ENCODE results near the gene CPNE6.
A peak's percentile ranks its signal among the peaks of the same experiment; 100 is the strongest.

Gene CPNE6

GRCh38 chr14:24051789-24052655 is 19.3 kb upstream of the CPNE6 start, which contains the start of gene CARMIL3:
TSS of gene CARMIL3 (plus strand) at chr14:24052009. CDS start at chr14:24052154, 145 bp downstream.
- Mint-ChIP-seq H3K27me3 (peaks cover 8% of the 10 kb centered on the region), H3K9me3 (ENCODE audit: low read depth) (no peaks in the 10 kb centered on the region), H3K36me3 (no peaks in the 10 kb centered on the region), H3K4me1 (ENCODE audit: low read depth) (peaks cover 18% of the 10 kb centered on the region), H3K4me3 (peak within 1 kb of the TSS; percentile 94), H3K27ac (peak within 1 kb of the TSS; percentile 93)

DNA sequence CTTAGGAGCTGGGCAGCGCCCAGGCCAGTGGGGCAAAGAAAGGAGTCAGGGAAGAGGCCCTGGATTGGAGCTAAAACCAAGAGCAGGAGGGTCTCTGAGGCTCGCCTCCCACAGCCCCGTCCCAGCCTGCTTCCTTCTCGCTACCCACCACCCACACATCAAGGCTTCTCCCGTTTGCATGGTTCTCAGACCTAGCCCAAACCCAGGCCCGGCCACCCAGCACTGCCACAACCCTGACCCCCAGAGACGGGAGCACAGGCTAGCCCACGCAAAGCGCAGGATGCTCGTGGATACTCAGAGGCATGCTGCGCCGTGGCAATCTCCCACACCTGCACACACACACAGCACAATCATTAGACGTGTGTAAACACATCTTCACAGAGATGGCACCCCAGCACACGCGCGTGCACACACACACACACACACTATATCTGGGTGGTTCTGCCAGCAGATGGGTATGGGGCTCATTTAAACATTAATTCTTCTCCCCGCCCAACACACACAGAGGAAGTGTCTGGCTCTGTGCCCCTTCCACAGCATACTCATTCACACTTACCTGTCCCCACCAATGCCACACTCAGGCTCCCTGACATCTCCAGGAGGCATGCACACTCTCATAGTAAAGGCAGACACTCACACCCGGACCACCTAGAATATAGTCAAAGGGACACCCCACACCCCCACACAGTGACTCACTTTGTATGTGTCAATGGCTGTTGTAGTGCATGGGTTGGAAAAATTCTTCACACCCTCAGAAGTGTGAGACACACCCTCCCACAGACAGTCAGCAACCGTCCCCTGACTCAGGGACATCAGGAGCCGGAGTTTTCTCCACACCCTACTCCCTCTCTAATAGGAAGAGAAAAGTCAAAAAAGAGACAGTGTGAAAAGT is 18.5 kb upstream of the CPNE6 start:
- Mint-ChIP-seq H3K27ac (peak overlapping the region; percentile 93), H3K36me3 (no peaks in the 10 kb centered on the region), H3K9me3 (ENCODE audit: low read depth) (no peaks in the 10 kb centered on the region), H3K4me3 (peak overlapping the region; percentile 94), H3K27me3 (peaks cover 8% of the 10 kb centered on the region), H3K4me1 (ENCODE audit: low read depth) (peaks cover 18% of the 10 kb centered on the region)

GRCh38 chr14:24053548-24054323 is 17.6 kb upstream of the CPNE6 start:
- peaks cover 8% of the 10 kb centered on the region for H3K27me3 Mint-ChIP-seq
- H3K9me3 Mint-ChIP-seq (ENCODE audit: low read depth), result no peaks in the 10 kb centered on the region
- peak overlapping the region; percentile 93 for H3K27ac Mint-ChIP-seq
- no peaks in the 10 kb centered on the region for H3K36me3 Mint-ChIP-seq
- H3K4me3 Mint-ChIP-seq, result peak overlapping the region; percentile 94
- peaks cover 18% of the 10 kb centered on the region for H3K4me1 Mint-ChIP-seq (ENCODE audit: low read depth)

- Mint-ChIP-seq H3K9me3 (ENCODE audit: low read depth) (no peaks in the 10 kb centered on the region), H3K36me3 (no peaks in the 10 kb centered on the region), H3K27me3 (peaks cover 8% of the 10 kb centered on the region), H3K4me3 (no peak overlapping the region), H3K27ac (peak overlapping the region; percentile 46), H3K4me1 (ENCODE audit: low read depth) (peaks cover 18% of the 10 kb centered on the region)
Measured at GRCh38 chr14:24054324-24054641, 17.1 kb upstream of the CPNE6 start.

- Mint-ChIP-seq H3K36me3 (no peaks in the 10 kb centered on the region), H3K4me3 (no peak overlapping the region), H3K27me3 (peaks cover 8% of the 10 kb centered on the region), H3K27ac (no peak overlapping the region), H3K9me3 (ENCODE audit: low read depth) (no peaks in the 10 kb centered on the region), H3K4me1 (ENCODE audit: low read depth) (peaks cover 18% of the 10 kb centered on the region)
Measured at GRCh38 chr14:24054646-24055045, 16.7 kb upstream of the CPNE6 start.

GRCh38 chr14:24055971-24056799 is 15.2 kb upstream of the CPNE6 start:
- Mint-ChIP-seq H3K4me1 (ENCODE audit: low read depth) (peaks cover 15% of the 10 kb centered on the region), H3K27ac (no peak overlapping the region), H3K27me3 (peaks cover 7% of the 10 kb centered on the region), H3K36me3 (no peaks in the 10 kb centered on the region), H3K4me3 (no peak overlapping the region), H3K9me3 (ENCODE audit: low read depth) (no peaks in the 10 kb centered on the region)

GRCh38 chr14:24056800-24057184 is 14.6 kb upstream of the CPNE6 start:
- Mint-ChIP-seq H3K9me3 (ENCODE audit: low read depth) (no peaks in the 10 kb centered on the region), H3K36me3 (no peaks in the 10 kb centered on the region), H3K4me3 (no peak overlapping the region), H3K27ac (no peak overlapping the region), H3K4me1 (ENCODE audit: low read depth) (peaks cover 13% of the 10 kb centered on the region), H3K27me3 (peaks cover 7% of the 10 kb centered on the region)

DNA sequence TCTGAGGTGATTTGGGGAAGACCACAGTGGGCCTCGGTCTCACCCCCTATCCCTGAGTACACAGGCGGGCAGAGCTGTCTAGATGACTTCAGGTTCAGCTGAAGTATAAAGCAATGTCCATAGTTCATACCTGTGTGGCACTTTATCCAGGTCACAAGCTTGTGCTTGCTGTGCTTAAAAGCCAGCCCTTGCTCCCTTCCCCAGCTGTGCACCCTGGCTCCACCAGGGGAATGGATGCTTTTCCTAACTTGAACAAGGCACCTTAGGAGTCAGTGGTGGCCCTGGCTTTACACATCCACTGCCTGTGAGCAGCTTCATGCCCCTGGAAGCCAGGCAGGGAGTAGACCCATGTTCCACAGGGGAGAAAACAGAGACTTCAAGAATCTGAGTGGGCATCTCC is 14.1 kb upstream of the CPNE6 start:
- no peaks in the 10 kb centered on the region for H3K36me3 Mint-ChIP-seq
- H3K4me3 Mint-ChIP-seq, result no peak overlapping the region
- peaks cover 13% of the 10 kb centered on the region for H3K4me1 Mint-ChIP-seq (ENCODE audit: low read depth)
- H3K9me3 Mint-ChIP-seq (ENCODE audit: low read depth), result no peaks in the 10 kb centered on the region
- no peak overlapping the region for H3K27ac Mint-ChIP-seq
- H3K27me3 Mint-ChIP-seq, result peaks cover 7% of the 10 kb centered on the region

GRCh38 chr14:24057867-24058259 is 13.5 kb upstream of the CPNE6 start:
- Mint-ChIP-seq H3K9me3 (ENCODE audit: low read depth) (no peaks in the 10 kb centered on the region), H3K4me3 (no peak overlapping the region), H3K27me3 (peaks cover 6% of the 10 kb centered on the region), H3K27ac (no peak overlapping the region), H3K36me3 (no peaks in the 10 kb centered on the region), H3K4me1 (ENCODE audit: low read depth) (peaks cover 10% of the 10 kb centered on the region)

DNA sequence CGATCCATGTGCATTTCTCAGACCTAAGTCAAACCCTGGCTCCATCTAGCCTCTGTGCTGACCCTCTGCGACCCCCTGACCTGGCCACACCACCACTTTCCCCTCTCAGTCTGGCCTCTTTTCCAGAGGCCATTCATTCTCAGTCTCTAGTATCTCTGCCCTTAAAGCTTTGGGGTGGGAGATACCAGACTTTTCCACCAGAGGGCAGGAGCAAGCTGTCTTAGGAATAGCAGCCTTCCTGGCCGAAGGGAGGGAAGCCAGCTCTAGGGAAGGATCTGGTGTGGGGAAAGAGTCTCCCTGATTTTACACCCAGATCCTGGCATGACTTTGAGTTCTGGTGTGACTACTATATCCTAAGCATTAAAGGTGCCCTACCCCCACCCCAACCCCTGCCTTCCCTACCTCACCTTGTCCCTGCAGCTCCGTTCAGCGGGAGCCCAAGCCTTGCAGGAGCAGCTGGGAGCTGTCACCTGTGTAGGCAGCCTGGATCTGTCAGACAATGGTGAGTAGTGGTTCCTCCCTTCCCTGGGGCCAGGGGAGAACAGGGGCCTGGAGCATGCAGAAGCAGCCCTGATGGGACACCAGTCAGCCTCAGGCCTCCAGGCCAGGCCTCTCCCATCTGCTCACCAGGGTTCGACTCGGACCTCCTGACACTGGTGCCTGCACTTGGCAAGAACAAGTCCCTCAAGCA is 13.0 kb upstream of the CPNE6 start:
- no peaks in the 10 kb centered on the region for H3K9me3 Mint-ChIP-seq (ENCODE audit: low read depth)
- peaks cover 4% of the 10 kb centered on the region for H3K27me3 Mint-ChIP-seq
- H3K4me3 Mint-ChIP-seq, result no peak overlapping the region
- H3K36me3 Mint-ChIP-seq, result no peaks in the 10 kb centered on the region
- no peak overlapping the region for H3K27ac Mint-ChIP-seq
- peaks cover 4% of the 10 kb centered on the region for H3K4me1 Mint-ChIP-seq (ENCODE audit: low read depth)

DNA sequence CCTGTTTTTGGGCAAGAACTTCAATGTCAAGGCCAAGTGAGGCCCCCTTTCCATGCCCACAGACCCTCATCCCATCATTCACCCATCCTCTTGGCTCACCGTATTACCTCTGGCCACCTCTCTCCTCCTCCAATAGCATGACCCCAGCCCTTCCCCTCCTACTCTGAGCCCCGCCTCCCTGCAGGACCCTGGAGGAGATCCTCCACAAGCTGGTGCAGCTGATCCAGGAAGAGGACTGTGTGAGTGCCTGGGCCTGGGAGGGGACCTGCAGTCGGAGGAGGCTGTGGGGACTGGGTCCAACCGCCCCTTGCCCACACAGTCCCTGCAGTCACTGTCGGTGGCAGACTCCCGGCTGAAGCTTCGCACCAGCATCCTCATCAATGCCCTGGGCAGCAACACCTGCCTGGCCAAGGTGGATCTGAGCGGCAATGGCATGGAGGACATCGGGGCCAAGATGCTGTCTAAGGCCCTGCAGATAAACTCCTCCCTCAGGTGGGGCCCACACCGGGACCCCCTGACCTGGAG is 12.3 kb upstream of the CPNE6 start:
- Mint-ChIP-seq H3K4me1 (ENCODE audit: low read depth) (no peaks in the 10 kb centered on the region), H3K27ac (no peak overlapping the region), H3K27me3 (peaks cover 4% of the 10 kb centered on the region), H3K36me3 (no peaks in the 10 kb centered on the region), H3K4me3 (no peak overlapping the region), H3K9me3 (ENCODE audit: low read depth) (no peaks in the 10 kb centered on the region)

- H3K4me1 Mint-ChIP-seq (ENCODE audit: low read depth), result no peaks in the 10 kb centered on the region
- H3K9me3 Mint-ChIP-seq (ENCODE audit: low read depth), result no peaks in the 10 kb centered on the region
- H3K36me3 Mint-ChIP-seq, result no peaks in the 10 kb centered on the region
- no peak overlapping the region for H3K4me3 Mint-ChIP-seq
- H3K27ac Mint-ChIP-seq, result no peak overlapping the region
- peaks cover under 1% of the 10 kb centered on the region for H3K27me3 Mint-ChIP-seq
Measured at GRCh38 chr14:24059841-24060388, 11.4 kb upstream of the CPNE6 start.

- Mint-ChIP-seq H3K27me3 (no peaks in the 10 kb centered on the region), H3K27ac (no peak overlapping the region), H3K4me1 (ENCODE audit: low read depth) (no peaks in the 10 kb centered on the region), H3K4me3 (no peak overlapping the region), H3K9me3 (ENCODE audit: low read depth) (no peaks in the 10 kb centered on the region), H3K36me3 (no peaks in the 10 kb centered on the region)
Measured at GRCh38 chr14:24060443-24060842, 10.9 kb upstream of the CPNE6 start.

Measured in activated naive CD8-positive, alpha-beta T cell (primary cell).